ENCODE results near the gene PROX2.

The PROX2 gene

GRCh38 chr14:74860899-74861733, 14.8 kb downstream of the PROX2 start:
- peak; percentile 67 for TF ChIP-seq CTCF (IDR thresholded peaks at IDR 0.05)
- no peak overlapping the region for H3K27ac ChIP-seq
- H3K4me3 ChIP-seq, result no peak overlapping the region
- DNase-seq (ENCODE audit: low spot score), result peak; percentile 83

GRCh38 chr14:74859757-74860552, 16.0 kb downstream of the PROX2 start:
- Histone ChIP-seq H3K27ac (no peak overlapping the region), H3K4me3 (no peak overlapping the region)
- no peak for TF ChIP-seq CTCF (IDR thresholded peaks at IDR 0.05)
- DNase-seq (ENCODE audit: low spot score), result no peak

GRCh38 chr14:74858022-74858421, 17.9 kb downstream of the PROX2 start:
- no peak for DNase-seq (ENCODE audit: low spot score)
- TF ChIP-seq CTCF (IDR thresholded peaks at IDR 0.05), result no peak
- no peak overlapping the region for H3K27ac ChIP-seq
- no peak overlapping the region for H3K4me3 ChIP-seq

- no peak overlapping the region for H3K4me3 ChIP-seq
- no peak overlapping the region for H3K27ac ChIP-seq
- no peak for TF ChIP-seq CTCF (IDR thresholded peaks at IDR 0.05)
- no peak for DNase-seq (ENCODE audit: low spot score)
Observed at GRCh38 chr14:74856366-74856765, 19.6 kb downstream of the PROX2 start.

- no peak for DNase-seq (ENCODE audit: low spot score)
- Histone ChIP-seq H3K27ac (no peak overlapping the region), H3K4me3 (no peak overlapping the region)
- no peak for TF ChIP-seq CTCF (IDR thresholded peaks at IDR 0.05)
Observed at GRCh38 chr14:74855945-74856344, 20.0 kb downstream of the PROX2 start.

GRCh38 chr14:74855021-74855420, 20.9 kb downstream of the PROX2 start:
- H3K27ac ChIP-seq, result no peak overlapping the region
- TF ChIP-seq CTCF (IDR thresholded peaks at IDR 0.05), result no peak
- no peak overlapping the region for H3K4me3 ChIP-seq
- no peak for DNase-seq (ENCODE audit: low spot score)
